DOHH2 (cell line): ENCODE data around the gene PNCK.
"Not testable (repeated sequence)": the region's sequence is repeated elsewhere in the genome, so short reads cannot be mapped to it uniquely, and the experiment has no call there.

Experiments
- H3F3A ChIP-seq: fragments of 200-600 bp; sonication (generic), shearing (Covaris generic); 2 replicates; pipeline ENCODE4 v1.6.0; 2016; ENCODE audit warnings: antibody characterized with exemption, mild to moderate bottlenecking; ENCODE audit not compliant: control insufficient read depth, insufficient read depth
- H3K27ac ChIP-seq: fragments of 200-600 bp; sonication (generic); 2 replicates; pipeline ENCODE4 v1.5.1; 2014; ENCODE audit warnings: low read depth, mild to moderate bottlenecking, low read length, moderate library complexity
- H3K27me3 ChIP-seq: fragments of 200-600 bp; sonication (generic); 2 replicates; pipeline ENCODE4 v1.6.1; 2014; ENCODE audit warnings: mild to moderate bottlenecking, low read length, mixed read lengths; ENCODE audit not compliant: control insufficient read depth
- H3K36me3 ChIP-seq: fragments of 200-600 bp; sonication (generic); 2 replicates; pipeline ENCODE4 v1.6.1; 2014; ENCODE audit warnings: mild to moderate bottlenecking, low read length, moderate library complexity, mixed read lengths; ENCODE audit not compliant: control insufficient read depth
- H3K4me1 ChIP-seq: fragments of 200-600 bp; sonication (generic); 2 replicates; pipeline ENCODE4 v1.6.1; 2014; ENCODE audit warnings: mild to moderate bottlenecking, low read length, mixed read lengths; ENCODE audit not compliant: control insufficient read depth
- H3K4me2 ChIP-seq: fragments of 200-600 bp; sonication (generic); 2 replicates; pipeline ENCODE4 v1.6.0; 2014; ENCODE audit warnings: mild to moderate bottlenecking, low read length, moderate library complexity
- H3K4me3 ChIP-seq: fragments of 200-600 bp; sonication (generic); 2 replicates; pipeline ENCODE4 v1.5.1; 2014; ENCODE audit warnings: mild to moderate bottlenecking, low read length, mixed read lengths
- H3K79me2 ChIP-seq: fragments of 200-600 bp; sonication (generic); 2 replicates; pipeline ENCODE4 v1.6.1; 2014; ENCODE audit warnings: mild to moderate bottlenecking, low read length, mixed read lengths; ENCODE audit not compliant: control insufficient read depth
- H3K9me2 ChIP-seq: fragments of 200-600 bp; sonication (generic); replicated peaks from 2 replicates; pipeline ENCODE4 v1.6.1; 2014; ENCODE audit warnings: mild to moderate bottlenecking, low read length, mixed read lengths; ENCODE audit not compliant: control insufficient read depth
- H3K9me3 ChIP-seq: fragments of 200-600 bp; sonication (generic); 2 replicates; pipeline ENCODE4 v1.6.1; 2014; ENCODE audit warnings: antibody characterized with exemption, low read length, mixed read lengths; ENCODE audit not compliant: control insufficient read depth, insufficient read depth
- H4K20me1 ChIP-seq: fragments of 200-600 bp; sonication (generic); 2 replicates; pipeline ENCODE4 v1.6.0; 2014; ENCODE audit warnings: low read depth, mild to moderate bottlenecking, antibody characterized with exemption, low read length, moderate library complexity; ENCODE audit not compliant: control insufficient read depth, insufficient read depth
- EZH2phosphoT487 ChIP-seq: fragments of 200-600 bp; sonication (generic); IDR thresholded peaks from 2 replicates; pipeline ENCODE4 v1.6.1; 2017; ENCODE audit warnings: borderline replicate concordance, mild to moderate bottlenecking, antibody characterized with exemption, low read length, moderate library complexity, mixed read lengths
- TF ChIP-seq, protein P1 (sequence below): fragments of 200-600 bp; sonication (generic); IDR thresholded peaks from one replicate; pipeline ENCODE4 v1.5.1; 2014; ENCODE audit warnings: antibody characterized with exemption, mild to moderate bottlenecking, low read depth, low read length; ENCODE audit not compliant: poor library complexity, severe bottlenecking

PNCK gene

DNA sequence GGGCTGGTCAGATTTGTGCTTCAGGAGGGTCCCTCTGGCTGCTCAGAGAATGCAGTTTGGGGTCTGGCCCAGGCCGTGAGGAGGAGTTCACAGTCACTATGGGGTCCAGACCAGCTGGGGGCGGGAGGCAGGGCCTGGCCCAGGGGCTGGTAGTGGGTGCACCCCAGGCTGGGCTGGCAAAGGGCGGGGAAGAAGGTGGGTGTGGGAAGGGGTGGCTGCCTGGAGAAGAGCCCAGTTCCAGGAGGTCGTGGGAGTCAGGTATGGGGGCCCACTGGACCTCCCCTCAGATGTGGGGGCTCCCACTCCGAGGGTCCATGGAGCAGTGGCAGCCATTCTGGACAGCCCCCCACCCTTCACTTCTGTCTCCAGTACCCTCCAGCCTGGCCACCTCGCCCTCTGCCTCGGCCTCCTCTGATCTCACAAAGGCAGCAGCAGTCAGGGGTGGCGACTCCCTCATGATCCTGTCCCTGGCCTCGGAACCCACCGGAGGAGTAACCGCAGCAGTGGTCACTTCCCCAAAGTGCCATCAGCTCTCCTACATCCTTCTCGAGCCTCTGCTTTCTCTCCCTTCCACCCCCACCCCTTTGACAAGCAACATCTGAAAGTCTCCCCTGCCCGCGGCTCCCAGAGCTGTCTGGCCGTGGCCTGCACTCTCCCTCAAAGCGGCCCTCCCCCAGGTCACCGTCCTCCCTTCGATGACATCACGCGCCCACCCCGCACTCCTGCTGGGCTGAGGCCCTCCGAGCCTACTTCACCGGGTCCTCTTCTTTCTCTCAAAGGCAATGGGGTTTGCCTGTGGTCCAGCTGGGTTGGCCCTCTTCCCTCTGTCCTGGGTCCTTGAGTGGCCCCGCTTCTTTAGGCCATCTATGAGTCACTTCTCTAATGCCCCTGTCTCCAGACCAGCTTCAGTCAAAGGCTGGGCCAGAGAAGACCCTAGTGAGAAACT is 12.4 kb upstream of the PNCK start:
- Histone ChIP-seq H3K27ac (no peak overlapping the region), H3K4me1 (peaks cover 4% of the 10 kb centered on the region; the same call in 1 of the 2 replicates), H3K36me3 (no peaks in the 10 kb centered on the region), H3K4me3 (no peak overlapping the region), H3K27me3 (no peaks in the 10 kb centered on the region), H3K79me2 (no peaks in the 10 kb centered on the region), H3K4me2 (no peak overlapping the region), H3K9me2 (no peaks in the 10 kb centered on the region), H3K9me3 (no peaks in the 10 kb centered on the region), H3F3A (no peaks in the 10 kb centered on the region), H4K20me1 (no peaks in the 10 kb centered on the region)
- no peak for TF ChIP-seq EZH2phosphoT487
- TF ChIP-seq, protein P1, sequence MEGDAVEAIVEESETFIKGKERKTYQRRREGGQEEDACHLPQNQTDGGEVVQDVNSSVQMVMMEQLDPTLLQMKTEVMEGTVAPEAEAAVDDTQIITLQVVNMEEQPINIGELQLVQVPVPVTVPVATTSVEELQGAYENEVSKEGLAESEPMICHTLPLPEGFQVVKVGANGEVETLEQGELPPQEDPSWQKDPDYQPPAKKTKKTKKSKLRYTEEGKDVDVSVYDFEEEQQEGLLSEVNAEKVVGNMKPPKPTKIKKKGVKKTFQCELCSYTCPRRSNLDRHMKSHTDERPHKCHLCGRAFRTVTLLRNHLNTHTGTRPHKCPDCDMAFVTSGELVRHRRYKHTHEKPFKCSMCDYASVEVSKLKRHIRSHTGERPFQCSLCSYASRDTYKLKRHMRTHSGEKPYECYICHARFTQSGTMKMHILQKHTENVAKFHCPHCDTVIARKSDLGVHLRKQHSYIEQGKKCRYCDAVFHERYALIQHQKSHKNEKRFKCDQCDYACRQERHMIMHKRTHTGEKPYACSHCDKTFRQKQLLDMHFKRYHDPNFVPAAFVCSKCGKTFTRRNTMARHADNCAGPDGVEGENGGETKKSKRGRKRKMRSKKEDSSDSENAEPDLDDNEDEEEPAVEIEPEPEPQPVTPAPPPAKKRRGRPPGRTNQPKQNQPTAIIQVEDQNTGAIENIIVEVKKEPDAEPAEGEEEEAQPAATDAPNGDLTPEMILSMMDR = no peak

DNA sequence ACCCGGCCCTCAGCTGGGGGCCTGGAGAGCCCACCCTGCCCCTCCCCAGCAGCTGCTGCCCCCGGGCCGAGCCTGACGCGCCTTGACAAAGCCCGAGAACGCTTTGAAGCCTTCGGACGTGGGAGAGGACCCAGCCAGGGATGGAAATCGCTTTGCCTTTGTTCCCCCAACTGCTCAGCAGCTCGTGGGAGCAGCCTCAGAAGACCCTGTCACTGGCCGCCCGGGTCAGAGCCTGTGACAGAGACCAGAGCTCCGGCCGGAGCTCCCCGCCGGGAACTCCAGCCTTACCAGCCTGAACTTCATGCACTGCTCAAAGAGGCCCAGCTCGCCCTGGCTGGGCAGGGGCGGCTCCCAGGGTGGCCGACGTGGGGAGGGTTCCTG is 11.5 kb upstream of the PNCK start:
- no peaks in the 10 kb centered on the region for H3K79me2 ChIP-seq
- H3K4me1 ChIP-seq = peaks cover 4% of the 10 kb centered on the region; the same call in 1 of the 2 replicates
- TF ChIP-seq EZH2phosphoT487 = no peak
- TF ChIP-seq, protein P1 = no peak
- no peak overlapping the region for H3K4me3 ChIP-seq
- H3K9me2 ChIP-seq = no peaks in the 10 kb centered on the region
- H3K9me3 ChIP-seq = no peaks in the 10 kb centered on the region
- H3K4me2 ChIP-seq = no peak overlapping the region
- H3K27ac ChIP-seq = no peak overlapping the region
- H3K27me3 ChIP-seq = no peaks in the 10 kb centered on the region
- H4K20me1 ChIP-seq = no peaks in the 10 kb centered on the region
- no peaks in the 10 kb centered on the region for H3F3A ChIP-seq
- no peaks in the 10 kb centered on the region for H3K36me3 ChIP-seq

DNA sequence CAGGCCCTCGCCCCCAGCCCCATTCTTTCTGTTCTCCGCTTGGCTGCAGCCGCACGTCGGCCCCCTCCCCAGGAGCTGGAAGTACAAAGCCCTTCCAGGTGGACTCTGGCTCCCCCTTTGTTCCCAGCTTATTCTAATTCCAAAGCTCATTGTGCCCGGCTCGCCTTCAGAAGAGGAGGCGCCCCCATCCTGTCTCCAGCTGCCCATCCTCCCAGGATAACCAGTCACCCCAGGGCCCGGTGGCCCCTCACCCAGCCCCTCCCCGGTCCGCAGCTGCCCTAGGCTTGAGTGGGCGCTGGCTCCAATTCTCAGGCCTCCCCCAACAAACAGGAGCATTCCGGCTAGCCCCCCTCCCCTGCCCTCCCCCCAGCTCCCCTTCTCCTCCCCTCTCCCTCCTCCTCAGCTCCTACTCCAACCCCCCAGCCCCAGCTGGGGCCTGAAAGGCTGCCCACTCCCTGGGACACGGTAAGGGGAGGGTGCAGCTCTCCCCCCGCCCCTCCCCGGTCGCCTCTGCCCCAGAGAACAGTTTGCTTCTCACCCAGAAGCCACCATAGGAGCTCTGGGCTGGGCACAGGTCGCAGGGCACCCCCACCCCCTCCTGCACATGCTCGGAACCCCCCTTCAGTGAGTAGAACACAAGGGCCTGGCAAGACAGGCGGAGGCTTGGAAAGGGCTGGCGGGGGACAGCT is 11.0 kb upstream of the PNCK start:
- H4K20me1 ChIP-seq = no peaks in the 10 kb centered on the region
- no peaks in the 10 kb centered on the region for H3K36me3 ChIP-seq
- H3K4me1 ChIP-seq = peaks cover 4% of the 10 kb centered on the region; the same call in 1 of the 2 replicates
- no peak overlapping the region for H3K4me2 ChIP-seq
- H3K27ac ChIP-seq = no peak overlapping the region
- H3K9me3 ChIP-seq = no peaks in the 10 kb centered on the region
- no peaks in the 10 kb centered on the region for H3K27me3 ChIP-seq
- TF ChIP-seq, protein P1 = no peak
- no peak for TF ChIP-seq EZH2phosphoT487
- H3K79me2 ChIP-seq = no peaks in the 10 kb centered on the region
- H3F3A ChIP-seq = no peaks in the 10 kb centered on the region
- no peaks in the 10 kb centered on the region for H3K9me2 ChIP-seq
- no peak overlapping the region for H3K4me3 ChIP-seq

DNA sequence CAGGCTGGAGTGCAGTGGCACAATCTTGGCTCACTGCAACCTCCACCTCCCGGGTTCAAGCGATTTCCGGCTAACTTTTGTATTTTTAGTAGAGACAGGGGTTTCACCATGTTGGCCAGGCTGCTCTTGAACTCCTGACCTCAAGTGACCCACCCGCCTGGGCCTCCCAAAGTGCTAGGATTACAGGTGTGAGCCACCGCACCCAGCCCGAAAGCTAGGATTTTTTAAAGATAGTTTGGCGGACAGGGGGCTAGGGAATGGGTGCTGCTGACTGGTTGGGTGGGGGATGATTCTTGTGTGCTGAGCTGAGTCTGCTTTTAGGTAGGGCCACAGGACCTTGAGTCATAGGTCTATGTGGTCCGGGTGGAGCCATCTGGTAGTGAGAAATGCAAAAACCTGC is 9.9 kb upstream of the PNCK start:
- not testable (repeated sequence) for H3K9me3 ChIP-seq, H3K4me2 ChIP-seq, H3K36me3 ChIP-seq, H3K9me2 ChIP-seq, H3K4me3 ChIP-seq, H3K27ac ChIP-seq, H4K20me1 ChIP-seq, H3K27me3 ChIP-seq, H3K79me2 ChIP-seq, H3F3A ChIP-seq, H3K4me1 ChIP-seq
